Lung (tissue), 12 donors: ENCODE results near the gene ARID4B. TPM values are rescaled to one million over a fixed set of nuclear protein-coding genes. Genes with fewer than 3 reads are reported as not detected.

Experiments
- ATAC-seq: fragments of 200-7000 bp; cut with Tn5 transposase; one replicate; pipeline ENCODE4 v1.9.1; 2020; ENCODE audit warnings: moderate number of reproducible peaks; ENCODE audit not compliant: insufficient read depth, low FRiP score
- DNase-seq, 3 donors: peaks; one replicate each; pipeline ENCODE4 v3.0.0-alpha.2; 2013 to 2017
- H3K27ac ChIP-seq, 2 donors: one replicate each; pipeline ENCODE4 v1.5.1; 2013; ENCODE audit warnings: mild to moderate bottlenecking in 2 of 2, moderate library complexity in 2 of 2, control low read depth in 1 of 2, inconsistent platforms in 1 of 2, low read depth in 1 of 2, low read length in 1 of 2
- H3K27me3 ChIP-seq, 3 donors: one replicate each; pipeline ENCODE4 v1.5.1; 2013; ENCODE audit warnings: low read length in 2 of 3; ENCODE audit not compliant: control insufficient read depth in 3 of 3, insufficient read depth in 3 of 3
- H3K36me3 ChIP-seq, 4 donors: one replicate each; pipeline ENCODE4 v1.5.1; 2013; ENCODE audit warnings: low read length in 4 of 4, mild to moderate bottlenecking in 1 of 4, moderate library complexity in 1 of 4; ENCODE audit not compliant: control insufficient read depth in 4 of 4, insufficient read depth in 4 of 4
- H3K4me1 ChIP-seq, 5 donors: one replicate each; pipeline ENCODE4 v1.5.1; 2013; ENCODE audit warnings: low read length in 5 of 5, mild to moderate bottlenecking in 2 of 5, moderate library complexity in 1 of 5; ENCODE audit not compliant: control insufficient read depth in 5 of 5, insufficient read depth in 5 of 5
- H3K4me3 ChIP-seq: one replicate; pipeline ENCODE4 v1.5.1; 2013; ENCODE audit warnings: mild to moderate bottlenecking, control low read depth, moderate library complexity
- H3K9ac ChIP-seq, 2 donors: one replicate each; pipeline ENCODE4 v1.5.1; 2013; ENCODE audit warnings: low read length in 2 of 2, control low read depth in 1 of 2; ENCODE audit not compliant: insufficient read depth in 1 of 2
- H3K9me3 ChIP-seq, 4 donors: one replicate each; pipeline ENCODE4 v1.5.1; 2013; ENCODE audit warnings: low read length in 3 of 4, mild to moderate bottlenecking in 1 of 4, moderate library complexity in 1 of 4; ENCODE audit not compliant: control insufficient read depth in 4 of 4, insufficient read depth in 3 of 4
- CTCF ChIP-seq: IDR thresholded peaks from 2 replicates; pipeline ENCODE4 v1.5.1; 2012; ENCODE audit warnings: mild to moderate bottlenecking; ENCODE audit errors: control extremely low read depth, extremely low read depth
- WGBS, 2 donors: extraction: QIAGEN DNeasy Blood & Tissue Kit; methylation state at CpG; one replicate each; pipeline ENCODE4 v1.1.7; 2013; 5-methylcytosine and 5-hydroxymethylcytosine counted together
- polyA plus RNA-seq, 2 donors: library from polyadenylated mRNA; stranded (reverse); fragments of 200-250 nt; gene quantifications; one replicate each; pipeline ENCODE4 v1.2.1, GENCODE V29; 2013
- total RNA-seq, 2 donors: library from RNA; depleted of rRNA in 1 of 2; stranded (reverse); fragments of >200 nt in 1 of 2; gene quantifications; one replicate each; pipeline ENCODE4 v1.2.1, GENCODE V29; 2014 to 2021
- donor health status: control.
- donor health status: control.
- donor health status: Bipolar disorder and iron deficiency.
- donor health status: healthy.
- donor health status: DM: yes; HTN: yes; CAD: no.

The ARID4B gene
- total and polyA plus RNA-seq, 4 donors: 15.8 to 99.7 (median 23.0) TPM

- TF ChIP-seq CTCF: no peak
- H3K27ac ChIP-seq: peak overlapping the region; percentile 77 to 98
- H3K4me3 ChIP-seq: peak overlapping the region; percentile 97
- H3K9me3 ChIP-seq: no peaks in the 10 kb centered on the region
- peaks cover 3 to 15% (median 10%) of the 10 kb centered on the region in 5 donors for H3K4me1 ChIP-seq
- ATAC-seq: no peak
- 1 to 2% methylated on average over 35 of the region's 35 CpGs for WGBS, 2 donors
- peak overlapping the region; percentile 91 to 99 for H3K9ac ChIP-seq
- no peaks in the 10 kb centered on the region for H3K27me3 ChIP-seq
- peak in 1 of 3 donors; percentile 48 for DNase-seq
- peaks cover 0 to 9% (median 4%) of the 10 kb centered on the region in 4 donors for H3K36me3 ChIP-seq
These were observed 200.1 kb downstream of the ARID4B start for GRCh38 chr1:235127732-235128455.

GRCh38 chr1:235127203-235127602 is 200.8 kb downstream of the ARID4B start:
- H3K27ac ChIP-seq: no peak overlapping the region
- peak overlapping the region; percentile 13 for H3K4me3 ChIP-seq
- no peak for TF ChIP-seq CTCF
- H3K9ac ChIP-seq: peak overlapping the region; percentile 26 to 91
- WGBS, 2 donors: 24 to 40% methylated on average over 4 of the region's 4 CpGs
- no peaks in the 10 kb centered on the region for H3K9me3 ChIP-seq
- H3K4me1 ChIP-seq: peaks cover 3 to 22% (median 10%) of the 10 kb centered on the region in 5 donors
- H3K36me3 ChIP-seq: peaks cover 0 to 5% (median 4%) of the 10 kb centered on the region in 4 donors
- no peaks in the 10 kb centered on the region for H3K27me3 ChIP-seq
- ATAC-seq (no peak), DNase-seq (no peak)

- Histone ChIP-seq H3K27me3 (no peaks in the 10 kb centered on the region), H3K9me3 (no peaks in the 10 kb centered on the region), H3K36me3 (peaks cover 5 to 13% (median 7%) of the 10 kb centered on the region in 4 donors), H3K4me1 (peaks cover 3 to 22% (median 10%) of the 10 kb centered on the region in 5 donors), H3K27ac (no peak overlapping the region), H3K4me3 (no peak overlapping the region), H3K9ac (no peak overlapping the region)
- no peak for DNase-seq
- ATAC-seq: no peak
- 73 to 83% methylated on average over 1 of the region's 1 CpG for WGBS, 2 donors
- no peak for TF ChIP-seq CTCF
These were observed 203.3 kb downstream of the ARID4B start for GRCh38 chr1:235124665-235125064.
